Glomerular visceral epithelial cell (primary cell): Measurements from ENCODE around the gene JPH2.
A peak's percentile ranks its signal among the peaks of the same experiment; 100 is the strongest.

ENCODE experiments used
- DNase-seq: peaks from one replicate; pipeline ENCODE4 v3.0.0-alpha.2; 2016; ENCODE audit errors: extremely low spot score

Gene JPH2

DNA sequence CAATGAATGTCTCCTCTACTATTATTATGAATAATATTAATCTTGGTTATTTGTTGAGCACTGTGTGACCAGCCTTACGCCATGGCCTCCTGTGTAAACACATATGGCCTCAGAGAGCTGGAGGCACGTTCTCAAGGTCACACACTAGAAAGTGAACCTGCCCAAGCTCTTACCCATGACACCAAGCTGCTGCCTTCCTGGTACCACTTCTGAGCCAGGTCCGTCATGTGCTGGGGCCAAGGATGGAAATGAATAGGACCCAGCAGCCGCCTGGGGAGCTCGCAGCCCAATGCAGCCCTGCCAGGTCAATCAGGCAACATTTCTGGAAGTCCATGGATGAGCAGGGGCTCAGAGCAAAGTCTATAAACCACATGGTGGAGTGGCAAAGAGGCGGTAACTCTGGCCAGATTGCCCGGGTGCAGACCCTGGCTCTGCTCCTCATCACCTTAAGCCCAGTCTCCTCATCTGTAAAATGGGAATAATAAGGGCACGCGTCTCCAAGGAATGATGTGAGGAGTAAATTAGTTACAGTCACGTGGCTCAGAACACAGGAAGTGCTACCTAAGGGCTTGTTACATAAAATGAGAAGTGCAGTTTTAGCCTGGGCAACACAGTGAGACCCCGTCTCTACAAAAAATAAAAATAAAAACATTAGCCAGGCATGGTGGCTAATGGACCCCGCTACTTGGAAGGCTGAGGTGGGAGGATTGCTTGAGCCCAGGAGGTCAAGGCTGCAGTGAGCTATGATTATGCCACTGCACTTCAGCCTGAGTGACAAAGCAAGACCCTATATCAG lies 61.5 kb downstream of the JPH2 start:
- no peak for DNase-seq

DNA sequence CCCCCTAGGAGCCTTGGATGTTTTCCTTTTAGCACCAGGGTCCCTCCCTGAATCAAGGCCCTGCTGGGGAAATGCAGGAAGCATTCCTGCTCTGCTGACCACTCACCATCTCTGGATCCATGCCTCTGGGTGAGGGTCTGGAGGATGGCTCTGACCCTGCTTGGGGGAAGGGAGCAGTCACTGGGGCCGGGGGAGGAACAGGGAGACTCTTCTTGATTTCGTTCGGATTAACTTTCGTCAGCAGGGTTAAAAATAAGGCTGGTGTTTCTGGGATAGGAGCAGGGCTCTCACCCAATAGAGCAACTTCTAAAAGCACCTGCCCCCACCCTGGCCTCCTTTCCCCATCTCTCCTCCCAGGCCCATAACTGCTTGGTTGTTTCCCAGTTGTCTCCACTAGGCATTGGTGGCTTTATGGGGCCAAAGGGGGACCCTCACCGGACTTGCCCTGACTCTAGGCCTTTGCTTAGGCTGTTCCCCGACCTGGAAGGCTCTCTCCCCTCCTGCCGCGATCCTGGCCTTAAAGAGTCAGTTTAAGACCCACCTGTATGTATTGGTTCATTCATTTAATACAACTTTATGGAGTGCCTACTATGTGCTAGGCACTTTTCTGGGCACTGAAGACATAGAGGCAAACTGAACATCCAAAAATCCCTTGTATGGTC lies 63.0 kb downstream of the JPH2 start:
- DNase-seq = no peak

DNA sequence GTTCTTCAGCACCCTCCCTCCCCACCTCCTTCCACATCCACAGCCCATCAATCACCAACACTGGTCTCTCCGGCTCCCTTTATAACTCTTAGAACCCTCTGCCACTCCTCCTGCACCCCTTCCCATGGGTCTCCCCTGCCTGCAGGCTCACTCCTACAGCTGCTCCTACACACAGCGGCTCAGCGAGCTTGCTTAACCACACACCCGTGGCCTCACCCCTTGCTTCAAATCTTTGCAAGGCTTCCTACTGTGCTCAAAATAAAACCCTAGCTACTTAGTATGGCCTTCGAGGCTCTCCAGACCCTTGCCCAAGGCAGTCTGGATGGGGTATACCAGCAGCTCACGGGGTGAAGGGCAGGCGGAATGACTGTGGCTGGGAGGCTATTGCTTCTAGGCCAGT lies 63.7 kb downstream of the JPH2 start:
- no peak for DNase-seq

DNA sequence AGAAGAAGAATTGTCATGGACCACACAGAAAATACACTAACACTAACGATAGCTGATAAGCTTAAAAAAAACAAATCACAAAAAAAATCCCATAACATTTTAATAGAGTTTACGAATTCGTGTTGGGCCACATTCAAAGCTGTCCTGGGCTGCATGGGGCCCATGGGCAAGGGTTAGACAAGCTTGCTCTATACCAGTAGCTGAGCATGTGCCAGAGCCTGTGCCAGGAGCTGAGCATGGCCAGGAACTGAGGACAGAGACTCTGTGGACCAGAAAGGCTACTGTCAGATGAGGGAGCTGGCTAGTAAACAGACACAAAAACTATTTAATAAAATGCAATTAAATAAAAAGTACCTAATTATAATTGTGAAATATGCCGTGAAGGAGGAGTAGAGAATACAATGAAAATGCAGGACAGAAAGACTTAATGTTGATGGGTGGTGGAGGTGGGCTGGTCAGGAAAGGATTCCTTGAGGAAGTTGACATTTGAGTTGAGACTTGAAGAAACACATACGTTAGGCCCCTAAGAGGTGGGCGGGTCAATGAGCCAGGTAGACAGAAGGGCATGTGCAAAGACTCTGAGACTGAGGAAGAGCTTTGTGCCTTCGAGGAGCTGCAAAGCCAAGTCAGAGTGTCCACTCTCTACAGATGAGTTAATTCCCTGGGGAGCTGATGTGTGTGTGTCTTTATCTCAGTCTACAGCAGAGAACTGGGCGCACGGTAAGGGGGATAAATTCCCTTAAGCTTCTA lies 66.1 kb downstream of the JPH2 start:
- no peak for DNase-seq

DNA sequence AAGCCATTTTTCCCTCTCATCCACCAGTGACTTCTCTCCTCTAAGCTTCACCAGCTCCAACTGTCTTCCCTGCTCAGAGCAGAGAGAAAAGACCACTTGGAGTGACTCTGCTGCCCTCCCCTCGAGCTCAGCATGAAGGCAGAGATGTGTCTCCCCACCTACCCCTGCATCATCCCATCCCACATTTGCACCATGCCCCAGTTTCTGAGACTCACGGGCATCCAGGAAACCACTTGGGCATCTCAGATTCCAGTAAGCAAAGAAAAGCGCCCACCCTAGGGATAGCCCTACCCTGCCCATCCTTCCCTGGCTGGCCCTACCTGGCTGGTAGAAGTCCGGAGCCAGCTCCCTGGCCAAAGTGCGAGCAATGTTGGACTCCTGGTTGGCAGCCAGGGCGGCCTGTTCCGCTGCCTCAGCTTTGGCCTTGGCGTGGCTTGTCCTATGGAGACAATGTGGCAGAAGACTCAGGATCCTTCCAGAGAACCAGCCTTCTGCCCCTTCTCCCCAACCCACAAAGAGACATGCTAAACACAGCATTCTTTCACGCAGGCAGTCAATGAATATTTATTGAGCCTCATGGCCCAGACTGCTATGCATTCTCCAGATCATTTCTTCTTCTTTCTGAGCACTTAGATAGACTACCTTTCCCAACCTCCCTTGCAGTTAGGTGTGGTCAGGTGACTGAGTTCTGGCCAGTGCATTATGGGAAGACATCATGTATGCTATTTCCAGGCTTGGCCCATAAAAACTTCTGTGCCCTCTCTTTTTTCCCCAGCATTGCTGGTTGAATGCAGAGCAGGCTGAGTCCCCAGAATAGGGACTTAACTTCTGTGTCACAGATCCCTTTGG lies 68.6 kb downstream of the JPH2 start:
- DNase-seq = no peak

DNA sequence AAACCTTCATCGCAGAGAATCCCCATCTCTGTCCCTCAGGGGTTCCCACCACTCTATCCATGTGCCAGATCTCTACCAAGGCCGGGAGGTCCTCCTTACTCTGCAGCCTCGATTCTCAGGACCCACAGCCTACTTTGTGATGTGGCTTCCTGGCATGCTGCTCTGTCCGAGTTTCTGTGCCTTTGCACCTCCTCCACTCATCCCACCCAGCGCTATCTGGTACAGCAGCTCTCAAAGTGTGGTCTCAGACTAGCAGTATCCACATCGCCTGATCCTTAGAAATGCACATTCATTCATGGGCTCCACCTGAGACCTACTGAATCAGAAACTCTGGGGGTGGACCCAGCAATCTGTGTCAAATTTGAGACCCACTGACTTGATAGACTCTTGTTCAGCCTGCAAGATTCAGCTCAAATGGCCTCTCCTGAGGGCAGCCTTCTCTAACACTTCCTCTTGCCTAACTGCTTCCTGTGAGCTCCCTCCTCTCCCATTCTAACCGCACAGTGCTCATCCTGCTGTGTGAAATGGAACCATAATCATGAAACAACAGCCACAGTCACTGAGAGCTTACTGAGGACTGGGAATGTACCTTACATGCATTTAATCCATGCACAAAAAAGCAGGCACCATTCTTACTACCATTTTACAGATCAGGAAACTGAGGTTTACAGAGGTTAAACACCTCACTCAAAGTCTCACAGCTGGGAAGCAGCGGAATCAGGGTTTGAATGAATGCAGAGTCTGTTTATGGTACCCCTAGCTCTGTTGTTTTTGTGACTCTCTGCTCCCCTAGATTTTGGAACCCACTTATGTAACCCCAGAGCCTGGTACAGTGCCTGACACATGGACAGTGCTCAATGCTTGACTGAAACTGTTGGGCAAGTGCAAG lies 69.4 kb downstream of the JPH2 start:
- DNase-seq = no peak

DNA sequence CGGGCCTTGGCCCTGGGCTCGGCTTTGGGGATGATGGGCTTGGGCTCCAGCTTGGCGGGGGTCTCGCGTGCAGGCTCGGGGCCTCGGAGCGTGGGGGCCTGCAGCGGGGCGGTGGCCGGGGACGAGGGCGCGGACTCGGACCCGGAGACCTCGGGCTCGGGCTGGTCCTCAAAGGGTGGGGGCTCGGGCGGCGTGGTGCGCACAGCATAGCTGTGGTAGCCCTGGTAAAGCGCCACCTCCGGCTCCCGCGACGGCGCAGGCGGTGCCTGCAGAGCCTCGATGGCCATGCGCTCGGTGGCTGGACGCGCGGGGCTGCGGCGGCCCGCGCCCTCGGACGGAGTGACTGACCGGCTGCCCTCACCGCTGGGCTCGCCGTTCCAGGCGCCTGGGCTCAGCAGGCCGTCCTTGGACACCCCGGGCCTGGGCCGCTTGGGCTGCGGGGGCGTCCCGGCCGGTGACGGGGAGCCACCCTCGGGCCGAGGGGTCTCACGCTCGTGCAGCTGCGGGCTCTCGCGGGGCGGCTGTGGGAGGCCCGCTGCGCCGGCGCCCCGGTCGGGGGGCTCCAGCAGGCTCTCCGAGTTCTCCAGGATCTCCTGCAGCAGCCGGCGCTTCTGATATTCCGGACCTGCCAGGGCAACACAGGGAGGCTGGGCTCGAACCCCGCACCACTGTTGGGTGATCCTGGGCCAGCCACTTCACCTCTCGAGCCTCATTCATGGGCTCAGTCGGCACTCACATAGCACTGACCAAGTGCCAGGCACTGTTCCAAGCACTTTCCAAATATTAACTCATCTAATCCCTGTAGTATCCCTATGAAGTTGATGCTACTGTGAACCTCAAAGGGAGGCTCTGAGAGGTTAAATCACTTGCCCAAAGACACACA lies 71.0 kb downstream of the JPH2 start:
- DNase-seq = no peak

DNA sequence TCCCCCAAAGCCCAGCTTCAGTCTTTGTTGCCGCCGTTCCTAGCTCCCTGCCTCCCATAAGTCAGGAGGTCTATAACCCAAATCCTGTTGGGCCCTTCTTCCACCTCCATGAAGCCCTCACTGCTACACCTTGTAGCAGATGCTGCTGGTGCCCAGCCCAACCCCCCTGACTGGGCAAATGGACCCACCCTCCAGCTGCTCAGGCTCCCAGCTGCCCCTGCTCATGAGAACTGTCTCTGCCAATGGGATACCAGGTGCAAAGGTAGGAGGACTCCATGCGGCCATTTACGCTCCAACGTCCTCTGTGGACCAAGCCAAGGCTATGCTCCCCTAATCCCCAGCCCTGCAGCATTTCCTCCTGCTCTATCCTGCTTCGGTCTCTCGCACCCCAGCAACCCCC lies 71.8 kb downstream of the JPH2 start:
- no peak for DNase-seq

DNA sequence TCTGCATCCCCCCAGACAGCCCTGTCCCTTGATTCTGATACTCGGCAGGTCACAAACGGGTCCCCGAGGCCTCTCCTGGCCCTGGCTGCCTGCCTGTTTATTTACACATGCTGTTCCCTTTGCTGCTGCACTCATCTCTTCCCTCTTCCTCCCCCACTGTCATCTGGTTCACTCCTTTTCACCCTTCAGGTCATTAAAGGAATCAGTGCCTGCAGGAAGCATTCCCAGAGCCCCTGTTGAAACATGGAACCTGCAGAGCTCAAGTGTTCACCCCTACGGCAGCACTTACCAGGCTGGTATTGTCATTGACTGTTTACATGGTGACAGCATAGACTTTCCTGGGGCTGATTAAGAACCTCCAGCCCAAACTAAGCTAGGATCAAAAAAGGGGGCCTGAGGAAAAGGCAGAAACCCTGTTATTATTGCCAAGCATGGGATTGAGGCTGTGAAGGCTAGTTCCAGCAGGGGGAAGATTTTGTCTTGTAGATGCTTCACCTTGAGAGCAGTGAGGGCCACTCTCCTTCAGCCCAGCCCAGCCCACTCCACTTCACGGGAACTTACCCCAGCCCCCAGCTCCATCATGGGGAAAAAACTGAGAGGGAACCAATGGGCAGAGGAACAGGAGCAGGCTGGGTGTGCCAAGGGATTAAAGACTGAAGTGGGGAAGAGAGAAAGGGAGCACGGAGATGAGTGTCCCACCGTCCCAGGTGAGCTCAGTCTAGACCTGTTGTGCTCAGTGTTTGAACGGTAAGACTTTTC lies 73.2 kb downstream of the JPH2 start:
- DNase-seq = no peak

DNA sequence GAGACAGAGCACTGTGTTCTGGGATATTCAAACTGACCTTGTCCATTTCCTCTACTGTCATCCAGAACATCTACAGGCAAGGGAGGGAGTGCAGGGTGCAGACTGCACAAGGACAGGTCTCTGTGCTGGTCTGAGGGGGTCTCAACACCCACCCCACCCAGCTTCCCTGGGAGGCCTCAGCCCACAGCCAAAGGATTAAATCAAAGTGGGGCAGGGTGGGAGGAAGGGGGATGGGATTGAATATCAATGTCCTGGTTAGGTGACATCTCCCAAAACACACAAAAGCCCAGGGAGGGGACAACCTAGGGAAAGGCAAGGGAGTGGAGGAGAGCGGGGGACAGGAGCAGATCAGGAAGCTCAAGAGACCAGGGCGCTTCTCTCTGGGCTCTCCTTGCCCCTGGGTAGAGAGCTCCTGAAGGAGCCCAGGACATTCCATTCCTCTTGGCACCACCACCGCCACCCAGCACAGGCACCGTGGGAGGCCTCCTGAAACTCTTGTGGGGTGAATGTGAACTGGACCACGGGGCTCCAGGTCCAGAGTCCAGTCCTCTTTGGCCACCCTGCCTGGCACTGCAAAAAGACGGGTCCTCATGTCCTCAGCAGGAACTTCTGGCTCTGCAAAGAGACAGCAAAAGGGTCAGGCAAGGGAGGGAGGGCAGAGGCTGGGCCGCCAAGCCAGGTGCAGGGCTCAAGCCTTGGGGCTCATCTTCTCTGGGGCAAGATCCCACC lies 73.9 kb downstream of the JPH2 start:
- DNase-seq = no peak

DNA sequence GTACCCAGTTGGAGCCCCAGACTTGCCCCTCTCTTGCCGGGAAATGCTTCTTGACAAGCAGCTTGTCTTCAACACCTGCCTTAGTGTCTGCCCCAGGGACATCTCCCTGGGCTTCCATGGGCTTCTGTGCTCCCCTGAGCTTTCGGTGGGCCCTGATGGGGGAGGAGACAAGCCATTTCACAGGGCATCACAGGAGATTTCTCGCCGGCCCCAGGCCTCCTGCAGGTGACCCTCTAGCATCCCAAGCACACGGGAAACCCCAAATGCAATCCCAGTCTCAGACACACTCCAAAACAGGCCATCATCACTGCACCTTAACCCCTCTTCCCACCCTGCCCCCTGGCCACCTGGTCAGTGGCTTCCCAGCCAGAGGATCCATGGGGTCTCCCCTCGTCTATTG lies 74.5 kb downstream of the JPH2 start:
- DNase-seq = no peak

DNA sequence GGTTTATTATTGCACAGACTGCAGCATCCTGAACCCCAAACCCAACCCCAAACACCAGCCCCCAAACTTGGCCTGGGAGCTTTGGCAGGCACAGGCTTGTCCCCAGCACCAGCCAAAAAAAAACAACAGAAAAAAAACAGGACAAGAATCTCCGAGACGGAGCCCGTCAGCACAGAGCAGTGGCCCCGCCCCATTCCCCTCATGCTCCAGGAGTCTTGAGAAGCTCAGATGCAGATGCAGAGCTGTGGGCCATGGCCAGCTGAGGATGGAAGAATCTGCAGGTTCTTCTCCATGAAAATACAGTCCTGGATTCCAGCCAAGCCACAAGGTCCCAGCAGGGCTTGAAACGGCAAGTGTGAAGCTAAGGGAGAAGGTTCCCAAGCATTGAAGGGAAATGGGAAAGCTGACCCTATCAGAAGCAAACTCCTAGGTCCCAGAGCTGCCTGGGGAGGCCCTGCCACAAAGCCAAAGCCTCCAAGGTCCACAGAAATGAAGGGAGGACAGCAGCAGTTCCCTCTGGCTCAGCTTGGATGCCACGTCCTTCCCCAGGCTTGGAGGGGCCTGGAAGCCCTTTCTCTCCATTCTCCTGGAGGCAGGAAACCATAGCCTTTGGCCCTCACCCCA lies 75.2 kb downstream of the JPH2 start:
- peak; percentile 52 for DNase-seq

DNA sequence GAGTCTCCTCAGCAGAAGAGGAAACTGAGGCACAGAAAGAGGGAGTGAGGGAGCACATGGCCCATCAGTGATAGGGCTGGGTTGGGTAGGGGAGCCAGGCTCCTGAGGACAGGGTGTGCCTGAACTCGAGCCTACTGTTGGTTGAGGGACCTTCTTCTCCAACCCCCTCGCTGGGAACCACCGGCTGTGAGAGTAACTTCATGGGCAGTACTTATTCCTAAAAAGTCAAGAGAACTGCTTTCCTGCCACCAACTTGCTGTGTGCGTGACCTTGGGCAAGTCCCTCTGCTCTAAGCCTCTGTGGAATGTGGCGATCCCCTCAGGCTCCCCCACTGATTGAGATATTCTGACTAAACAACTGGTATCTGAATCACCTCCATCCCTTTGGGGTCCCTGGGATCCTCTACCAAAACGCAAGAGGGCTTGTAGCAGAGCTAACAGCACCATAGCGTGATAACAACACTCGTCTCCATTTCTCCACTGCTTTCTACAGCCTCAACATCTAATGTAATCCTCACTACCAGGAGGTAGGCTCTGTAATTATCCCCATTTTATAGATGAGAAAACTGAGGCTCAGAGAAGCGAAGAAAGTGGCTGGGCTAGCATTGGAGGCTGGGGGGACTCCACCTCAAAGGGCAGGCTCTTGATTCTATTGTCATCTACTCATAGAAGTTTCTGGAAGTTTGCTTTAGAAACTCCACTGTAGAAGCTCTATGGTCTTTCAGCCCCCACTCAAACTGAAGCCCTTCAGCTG lies 76.0 kb downstream of the JPH2 start:
- DNase-seq = no peak

DNA sequence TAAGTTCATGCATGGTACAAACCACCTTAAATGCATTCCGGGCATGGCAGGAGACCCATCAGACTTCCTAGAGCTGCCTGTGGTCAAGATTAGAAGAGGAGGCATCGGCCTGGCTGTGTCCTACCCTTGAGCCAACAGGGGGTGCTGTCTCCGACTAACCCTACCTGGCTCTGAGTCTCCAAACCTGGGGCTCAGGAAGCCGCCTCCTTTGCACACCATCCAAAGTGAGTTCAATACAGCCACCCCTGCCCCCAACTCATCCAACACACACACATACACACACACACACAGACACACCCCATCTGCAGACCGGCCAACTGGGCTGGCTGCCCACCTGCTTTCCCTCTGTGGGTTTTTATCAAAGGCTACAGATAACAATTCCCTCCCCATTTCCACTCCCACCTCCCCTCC lies 77.0 kb downstream of the JPH2 start:
- DNase-seq = no peak

DNA sequence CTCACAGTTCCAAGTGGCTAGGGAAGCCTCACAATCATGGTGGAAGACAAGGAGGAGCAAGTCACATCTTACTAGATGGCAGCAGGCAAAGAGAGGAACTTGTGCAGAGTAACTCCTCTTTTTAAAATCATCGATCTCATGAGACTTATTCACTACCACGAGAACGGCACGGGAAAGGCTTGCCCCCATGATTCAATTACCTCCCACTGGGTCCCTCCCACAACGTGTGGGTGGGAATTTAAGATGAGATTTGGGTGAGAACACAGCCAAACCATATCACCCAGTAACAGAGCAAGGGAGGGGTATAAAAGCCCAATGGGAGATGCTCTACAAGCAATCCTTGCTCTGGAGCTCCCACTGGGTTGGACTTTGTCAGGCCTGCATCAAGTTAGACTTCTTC lies 80.4 kb downstream of the JPH2 start:
- DNase-seq = no peak

DNA sequence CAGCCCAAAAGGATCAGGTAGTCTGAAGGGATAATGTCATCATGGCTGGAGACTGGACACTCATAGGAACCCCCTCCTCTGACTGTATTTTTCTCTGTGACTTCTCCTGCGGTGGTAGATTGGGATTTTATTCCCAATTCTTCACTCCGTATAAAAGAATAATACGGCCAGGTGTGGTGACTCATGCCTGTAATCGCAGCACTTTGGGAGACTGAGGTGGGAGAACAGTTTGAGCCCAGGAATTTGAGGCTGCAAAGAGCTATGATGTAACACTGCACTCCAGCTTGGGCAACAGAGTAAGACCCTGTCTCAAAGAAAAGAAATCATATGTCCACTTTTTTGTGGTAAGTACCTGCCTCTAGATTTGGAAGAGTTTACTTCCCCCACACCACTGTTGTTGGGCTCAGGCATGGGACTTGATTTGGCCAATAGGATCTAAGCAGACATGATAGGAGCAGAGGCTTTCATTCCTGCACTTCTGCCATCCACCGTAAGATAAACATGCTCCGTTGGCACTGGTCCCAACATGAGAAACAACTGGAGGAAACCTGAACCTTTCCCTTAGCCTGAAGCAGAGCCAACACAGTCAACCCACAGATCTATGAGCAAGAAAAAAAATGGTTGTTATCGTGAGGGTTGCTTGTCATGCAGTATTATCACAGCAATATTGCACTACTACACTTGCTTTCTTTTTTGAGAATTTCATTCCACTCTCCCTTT lies 82.0 kb downstream of the JPH2 start:
- DNase-seq = peak; percentile 46

DNA sequence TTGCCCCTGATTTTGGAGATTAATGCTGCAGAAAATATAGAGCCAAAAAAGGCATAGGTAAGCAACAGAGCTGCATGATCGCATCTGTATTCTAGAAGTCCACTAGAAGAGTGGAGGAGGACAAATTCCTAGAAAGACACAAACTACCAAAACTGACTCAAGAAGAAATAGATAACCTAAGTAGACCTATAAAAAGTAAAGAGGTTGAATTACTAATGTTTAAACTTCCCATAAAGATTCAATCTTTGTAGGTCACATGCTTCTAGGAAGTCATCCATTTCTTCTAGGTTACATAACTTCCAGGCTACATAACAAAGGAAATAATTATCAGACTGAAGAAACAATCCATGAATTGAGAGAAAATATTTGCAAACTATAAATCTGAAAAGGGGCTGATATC lies 84.4 kb downstream of the JPH2 start:
- no peak for DNase-seq
